Hematopoietic multipotent progenitor cell (in vitro differentiated cells): ENCODE results near the gene MORN3. TPM values are rescaled to one million over a fixed set of nuclear protein-coding genes. Genes with fewer than 3 reads are reported as not detected.
A peak's percentile ranks its signal among the peaks of the same experiment; 100 is the strongest.
"Not testable (repeated sequence)": the region's sequence is repeated elsewhere in the genome, so short reads cannot be mapped to it uniquely, and the experiment has no call there.

ENCODE experiments used
- DNase-seq, 3 donors: peaks; one replicate each; pipeline ENCODE4 v3.0.0-alpha.2; 2011 to 2015; ENCODE audit warnings: low read depth in 2 of 3, low spot score in 2 of 3
- total RNA-seq: library from RNA; depleted of rRNA; stranded (reverse); fragments of >200 nt; gene quantifications from one replicate; pipeline ENCODE4 v1.2.3, GENCODE V29; 2012

The MORN3 gene, protein sequence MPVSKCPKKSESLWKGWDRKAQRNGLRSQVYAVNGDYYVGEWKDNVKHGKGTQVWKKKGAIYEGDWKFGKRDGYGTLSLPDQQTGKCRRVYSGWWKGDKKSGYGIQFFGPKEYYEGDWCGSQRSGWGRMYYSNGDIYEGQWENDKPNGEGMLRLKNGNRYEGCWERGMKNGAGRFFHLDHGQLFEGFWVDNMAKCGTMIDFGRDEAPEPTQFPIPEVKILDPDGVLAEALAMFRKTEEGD
- total RNA-seq = 0.54 TPM

DNA sequence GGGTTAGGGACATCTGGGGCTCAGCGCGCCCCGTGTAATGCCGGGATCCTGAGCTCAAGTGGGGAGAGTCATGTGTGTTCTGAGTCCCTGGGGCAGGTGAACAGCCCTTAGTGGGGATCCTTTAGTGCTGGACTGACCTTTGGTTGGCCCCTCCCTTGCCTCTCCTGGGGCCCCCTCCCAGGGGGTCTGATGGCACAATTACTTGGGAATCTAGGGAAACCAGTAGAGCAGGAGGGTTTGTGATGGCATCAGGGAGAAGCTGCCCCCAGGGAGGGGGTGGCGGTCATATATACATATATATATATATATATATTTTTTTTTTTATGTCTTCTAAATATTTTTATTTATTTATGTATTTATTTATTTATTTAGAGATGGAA, at the start of gene MORN3:
MORN3 (minus strand) TSS at position 134 of the 380 bp plus-strand sequence. CDS start 171 bp downstream, outside the sequence.
- DNase-seq = no peak

DNA sequence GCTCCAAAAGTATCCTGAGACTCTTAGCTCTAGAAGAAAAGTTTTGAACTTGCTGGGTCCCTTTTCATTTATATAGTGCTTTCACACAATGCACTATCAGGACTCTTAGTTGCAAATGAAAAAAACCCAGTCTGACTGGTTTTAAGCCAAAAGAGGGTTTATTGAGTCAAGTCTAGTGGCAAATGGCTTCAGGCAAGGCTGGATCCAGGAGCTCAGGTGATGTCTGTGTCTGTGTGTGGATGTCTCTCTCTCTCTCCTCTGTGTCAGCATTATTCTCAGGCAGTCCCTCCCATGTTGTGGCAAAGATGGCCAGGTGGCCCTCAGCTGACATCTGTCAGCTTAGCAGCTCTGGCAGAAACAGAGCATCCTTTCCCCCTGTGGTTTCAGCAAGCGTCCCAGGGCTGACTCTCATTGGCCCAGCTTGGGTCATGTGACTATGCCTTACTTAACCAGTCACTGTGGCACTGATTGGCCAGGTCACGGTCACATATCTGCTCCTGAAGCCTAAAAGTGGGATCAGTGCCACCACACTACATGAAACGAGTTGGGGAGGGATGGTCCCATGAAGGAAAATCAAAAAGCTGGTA, 49.3 kb upstream of the MORN3 start:
- DNase-seq = no peak

DNA sequence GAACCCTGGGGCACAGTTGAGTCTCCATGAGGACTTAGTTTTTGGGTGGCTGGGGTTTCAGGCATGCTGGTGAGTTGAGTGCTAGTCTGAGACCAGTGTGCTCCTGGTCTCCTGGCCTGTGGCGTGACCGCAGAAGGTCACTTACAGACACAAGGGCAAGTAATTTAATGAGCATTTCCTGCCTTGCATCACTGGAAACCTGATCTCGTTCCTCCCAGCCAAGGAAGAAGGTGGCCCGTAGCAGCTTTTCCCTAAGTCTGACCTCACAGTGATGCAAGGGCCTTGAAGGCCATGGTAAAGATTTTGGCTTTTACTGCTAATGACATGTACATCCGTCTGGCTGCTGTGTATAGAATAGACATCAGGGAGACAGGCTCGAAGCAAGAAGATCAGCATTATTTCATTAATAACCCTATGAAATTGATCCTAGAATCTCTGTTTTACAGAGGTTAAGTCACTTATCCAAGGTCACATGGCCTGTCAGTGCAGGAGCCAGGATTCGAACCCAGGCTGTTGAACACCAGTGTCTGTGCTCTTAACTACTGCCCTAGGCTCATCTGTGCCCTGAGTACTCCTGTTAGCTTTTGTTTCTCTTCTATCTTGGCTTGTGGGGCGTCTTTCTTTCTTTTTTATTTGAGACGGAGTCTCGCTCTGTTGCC, 47.7 kb upstream of the MORN3 start:
- DNase-seq = no peak

DNA sequence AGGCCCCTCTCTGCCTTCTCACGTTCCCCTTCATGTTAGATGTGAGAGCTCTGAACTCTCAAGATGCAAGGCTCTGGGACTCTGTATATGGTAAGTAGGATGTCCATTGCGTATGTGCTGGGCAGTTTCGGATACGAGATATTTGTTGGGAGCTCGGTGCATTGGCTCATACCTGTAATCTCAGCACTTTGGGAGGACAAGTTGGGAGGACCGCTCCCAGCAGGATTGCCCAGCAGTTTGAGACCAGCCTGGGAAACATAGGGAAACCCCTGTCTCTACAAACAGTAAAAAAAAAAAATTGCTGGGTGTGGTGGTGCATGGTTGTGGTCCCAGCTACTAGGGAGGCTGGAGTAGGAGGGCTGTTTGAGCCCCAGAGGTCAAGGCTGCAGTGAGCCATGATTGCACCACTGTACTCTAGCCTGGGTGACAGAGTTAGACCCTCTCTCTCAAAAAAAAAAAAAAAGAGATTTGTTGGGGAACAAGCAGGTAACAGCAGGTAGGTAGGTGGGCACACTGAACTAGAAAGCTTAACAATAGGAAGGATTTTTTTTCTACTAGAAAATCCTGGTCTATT, 46.5 kb upstream of the MORN3 start:
- DNase-seq = no peak

DNA sequence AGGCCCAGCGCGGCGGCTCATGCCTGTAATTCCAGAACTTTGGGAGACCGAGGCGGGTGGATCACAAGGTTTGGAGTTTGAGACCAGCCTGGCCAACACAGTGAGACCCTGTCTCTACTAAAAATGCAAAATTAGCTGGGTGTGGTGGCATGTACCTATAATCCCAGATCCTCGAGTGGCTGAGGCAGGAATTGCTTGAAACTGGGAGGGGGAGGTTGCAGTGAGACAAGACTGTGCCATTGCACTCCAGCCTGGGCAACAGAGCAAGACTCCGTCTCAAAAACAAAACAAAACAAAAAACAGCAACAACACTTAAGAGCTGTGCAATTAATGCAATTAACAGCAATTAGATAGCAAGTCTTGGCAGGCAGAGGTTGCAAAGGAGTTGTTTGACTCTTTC, 45.6 kb upstream of the MORN3 start:
- DNase-seq = not testable (repeated sequence)

DNA sequence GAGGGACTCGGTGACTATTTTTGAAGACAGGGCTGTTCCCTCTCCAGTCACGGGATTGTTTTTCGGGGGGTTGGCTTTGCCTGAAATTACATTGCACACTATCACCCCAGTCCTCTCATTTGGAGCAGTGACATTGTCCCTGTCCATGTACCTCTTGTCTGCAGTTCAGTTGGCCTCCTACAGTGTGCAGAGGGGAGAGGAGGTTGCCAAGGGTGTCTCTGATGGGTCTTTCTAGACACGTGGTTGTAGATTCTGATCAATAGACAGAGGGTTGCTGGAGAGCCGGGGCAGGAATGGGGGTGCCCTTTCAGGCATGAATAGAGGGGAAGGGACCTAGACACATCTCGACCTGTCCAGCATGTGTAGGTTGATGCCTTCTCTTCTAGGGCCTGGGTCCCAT, 44.3 kb upstream of the MORN3 start:
- DNase-seq = no peak

DNA sequence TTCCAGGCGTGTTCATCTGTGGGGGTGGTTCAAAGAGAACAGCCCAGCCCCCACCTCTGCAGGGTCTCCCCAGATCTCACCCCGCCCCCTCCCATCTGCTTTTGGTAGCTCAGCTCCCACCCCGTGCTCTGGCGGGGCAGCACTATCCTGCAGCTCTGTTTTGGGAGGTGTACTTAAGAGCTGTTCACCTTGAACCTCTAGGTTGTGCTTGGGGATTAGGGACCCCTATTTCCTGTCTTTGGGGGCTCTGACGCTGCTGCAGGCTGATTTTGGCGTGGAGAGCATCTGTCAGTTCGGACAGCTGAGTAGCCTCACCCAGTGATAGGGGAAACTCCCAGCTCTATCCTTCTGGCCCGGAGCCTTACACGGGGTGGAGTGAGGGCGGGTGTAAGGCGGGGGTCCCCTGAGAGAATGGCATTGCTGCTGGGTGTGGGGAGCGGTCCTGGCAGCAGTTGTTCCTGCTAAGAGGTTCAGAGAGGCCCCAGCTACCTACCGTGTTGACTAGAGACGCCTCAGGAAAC, 43.9 kb upstream of the MORN3 start:
- no peak for DNase-seq

DNA sequence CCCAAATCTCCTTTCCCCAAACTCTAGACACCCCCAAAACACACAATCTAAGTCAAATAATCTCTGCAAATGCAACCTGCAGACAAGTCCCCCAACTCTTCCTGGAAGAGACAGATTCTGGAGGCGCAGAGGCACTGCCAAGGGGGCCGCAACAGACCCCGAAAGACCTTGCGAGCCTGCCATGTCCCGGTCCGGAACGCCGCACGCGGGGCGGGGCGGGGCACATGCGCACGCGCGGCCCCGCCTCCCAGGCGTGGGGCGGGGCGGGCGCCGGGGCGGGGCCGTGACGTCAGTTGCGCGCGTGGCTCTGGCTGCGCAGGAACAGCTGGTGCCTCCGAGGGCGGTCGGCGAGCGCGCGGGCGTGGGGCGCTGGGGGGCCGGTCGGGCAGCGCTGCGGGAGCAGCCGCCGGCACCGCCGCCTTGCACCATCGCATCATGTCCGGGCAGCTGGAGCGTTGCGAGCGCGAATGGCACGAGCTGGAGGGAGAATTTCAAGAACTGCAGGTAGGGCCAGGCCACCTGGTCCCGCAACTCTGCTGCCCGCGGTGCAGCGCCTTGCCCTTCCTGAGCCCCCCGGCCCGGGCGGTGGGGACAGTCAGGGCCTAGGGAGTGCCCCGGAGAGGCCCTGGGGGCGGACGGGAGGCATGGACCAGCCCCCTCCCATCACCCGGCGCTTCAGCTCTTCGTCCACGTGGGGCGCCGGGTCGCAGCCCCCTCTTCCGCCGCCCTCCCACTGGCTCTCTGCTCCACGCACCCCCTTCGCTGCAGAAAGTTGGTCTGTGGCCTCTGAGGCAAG, 43.2 kb upstream of the MORN3 start, which contains the start of gene TMEM120B:
TMEM120B (plus strand) TSS at position 292 of the 796 bp plus-strand sequence; CDS start at position 436, 144 bp downstream.
- DNase-seq = peak; percentile 79 to 83 (median 82)

DNA sequence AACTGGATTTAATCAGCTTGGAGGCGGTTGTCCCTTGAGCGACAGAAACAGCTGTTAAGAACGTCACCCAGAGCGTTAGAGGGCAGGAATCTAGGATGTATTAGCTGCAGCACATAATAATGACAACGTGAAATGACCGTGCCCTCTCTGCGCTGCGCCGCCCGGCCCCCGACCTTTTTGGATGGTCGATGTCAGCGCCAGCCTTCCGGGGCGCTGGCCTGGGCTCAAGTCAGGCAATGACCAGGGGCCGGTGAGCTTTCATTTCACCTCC, 42.7 kb upstream of the MORN3 start:
- peak; percentile 28 to 55 (median 33) for DNase-seq

DNA sequence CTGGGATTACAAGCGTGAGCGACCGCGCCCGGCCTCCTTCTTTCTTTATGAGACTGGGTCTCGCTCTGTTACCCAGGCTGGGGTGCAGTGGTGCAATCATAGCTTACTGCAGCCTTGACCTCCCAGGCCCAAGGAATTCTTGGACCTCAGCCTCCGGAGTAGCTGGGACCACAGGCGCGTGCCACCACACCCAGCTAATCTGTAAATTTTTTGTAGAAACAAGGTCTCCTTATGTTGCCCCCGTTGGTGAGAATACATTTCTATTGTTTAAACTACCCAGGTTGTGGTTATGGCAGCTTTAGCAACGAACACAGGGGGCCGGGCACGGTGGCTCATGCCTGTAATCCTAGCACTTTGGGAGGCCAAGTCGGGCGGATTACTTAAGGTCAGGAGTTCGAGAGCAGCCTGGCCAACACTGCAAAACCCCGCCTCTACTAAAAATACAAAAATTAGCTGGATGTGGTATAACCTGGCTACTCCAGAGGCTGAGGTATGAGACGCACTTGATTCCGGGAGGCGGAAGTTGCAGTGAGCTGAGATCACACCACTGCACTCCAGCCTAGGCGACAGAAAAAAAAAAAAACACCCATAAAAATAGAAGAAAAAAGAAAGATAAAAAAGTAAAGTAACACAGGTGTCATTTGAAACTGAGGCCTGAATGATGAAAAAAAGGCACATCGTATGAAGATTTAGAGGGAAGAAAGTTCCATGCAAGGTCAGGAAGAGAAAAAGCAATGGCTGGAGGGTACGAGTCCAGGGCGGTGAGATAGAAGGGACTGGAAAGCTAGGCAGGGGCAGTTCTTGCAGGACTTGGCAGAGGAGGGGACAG, 42.1 kb upstream of the MORN3 start:
- DNase-seq = no peak

DNA sequence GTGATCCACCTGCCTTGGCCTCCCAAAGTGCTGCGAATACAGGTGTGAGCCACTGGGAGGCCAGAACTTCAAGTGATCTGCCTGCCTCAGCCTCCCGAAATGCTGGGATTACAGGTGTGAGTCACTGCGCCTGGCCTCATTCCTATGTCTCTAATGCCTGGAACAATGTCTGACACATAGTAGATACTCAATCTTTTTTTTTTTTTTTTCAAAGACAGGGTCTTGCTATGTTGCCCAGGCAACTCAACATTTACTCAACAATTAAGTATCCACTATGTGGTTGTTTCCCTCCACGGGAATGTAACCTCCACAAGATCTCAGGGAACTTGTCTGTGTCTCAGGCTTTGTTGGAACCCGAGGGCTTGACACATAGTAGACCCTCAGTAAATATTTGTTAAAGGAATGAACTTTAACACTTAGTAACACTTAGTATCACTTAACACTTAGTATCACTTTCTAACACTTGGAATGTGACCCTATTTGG, 40.1 kb upstream of the MORN3 start:
- DNase-seq = no peak

DNA sequence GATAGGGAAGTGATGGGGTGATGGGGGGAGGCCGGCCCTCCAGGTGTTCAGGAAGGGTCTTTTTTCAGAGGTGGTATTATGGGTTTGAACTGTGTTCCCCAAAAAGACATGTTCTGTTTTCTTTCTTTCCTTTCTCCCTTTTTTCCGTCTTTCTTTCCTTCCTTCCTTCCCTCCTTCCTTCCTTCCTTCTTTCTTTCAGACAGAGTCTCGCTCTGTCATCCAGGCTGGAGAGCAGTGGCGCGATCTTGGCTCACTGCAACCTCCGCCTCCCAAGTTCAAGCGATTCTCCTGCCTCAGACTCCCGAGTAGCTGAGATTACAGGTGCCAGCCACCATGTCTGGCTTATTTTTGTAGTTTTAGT, 39.6 kb upstream of the MORN3 start:
- not testable (repeated sequence) for DNase-seq

DNA sequence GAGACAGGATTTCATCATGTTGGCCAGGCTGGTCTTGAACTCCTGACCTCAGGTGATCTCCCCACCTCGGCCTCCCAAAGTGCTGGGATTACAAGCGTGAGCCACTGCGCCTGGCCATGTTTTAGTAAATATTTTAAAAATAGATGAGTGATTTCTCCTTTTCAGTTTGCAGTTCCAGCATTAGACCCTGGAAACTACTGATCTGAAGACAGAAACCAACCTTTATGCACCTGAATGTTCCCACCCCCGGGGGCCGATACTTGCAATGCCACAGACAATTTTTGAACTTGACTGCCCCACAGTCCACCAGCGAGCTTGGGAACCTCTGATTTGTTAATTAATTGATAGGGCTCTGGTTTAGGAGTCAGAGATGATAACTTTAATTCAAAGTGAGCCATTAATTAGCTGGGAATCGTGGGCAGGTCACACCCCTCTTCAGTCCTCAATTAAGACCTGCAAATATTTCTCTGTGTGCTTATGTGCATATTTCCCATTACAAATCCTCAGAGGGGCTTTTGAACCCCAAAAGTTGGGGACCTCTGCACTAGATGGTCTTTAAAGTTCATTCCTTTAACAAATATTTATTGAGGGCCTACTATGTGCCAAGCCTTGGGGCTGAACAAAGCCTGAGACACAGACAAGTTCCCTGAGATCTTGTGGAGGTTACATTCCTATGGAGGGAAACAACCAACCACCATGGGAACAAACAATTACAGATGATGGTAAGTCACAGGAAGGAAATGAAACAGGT, 39.0 kb upstream of the MORN3 start:
- DNase-seq = peak in 1 of 3 donors; percentile 46

DNA sequence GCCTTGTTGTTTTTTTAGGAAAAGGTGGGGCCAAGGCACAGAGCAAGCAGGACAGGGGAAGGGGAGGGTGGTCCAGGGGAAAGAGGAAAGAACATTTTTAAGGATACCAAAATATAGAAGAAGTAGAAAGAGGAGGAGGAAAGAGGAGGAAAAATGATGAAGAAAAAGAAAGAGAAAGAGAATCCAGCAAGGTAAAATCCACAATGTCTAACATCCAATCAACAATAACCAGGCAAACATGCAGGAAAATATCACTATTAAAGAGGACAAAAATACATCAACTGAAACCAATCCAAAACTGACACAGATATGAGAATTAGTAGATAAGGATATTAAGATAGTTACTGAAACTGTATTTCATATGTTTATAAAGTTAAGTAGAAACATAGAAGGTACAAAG, 36.1 kb upstream of the MORN3 start:
- no peak for DNase-seq

DNA sequence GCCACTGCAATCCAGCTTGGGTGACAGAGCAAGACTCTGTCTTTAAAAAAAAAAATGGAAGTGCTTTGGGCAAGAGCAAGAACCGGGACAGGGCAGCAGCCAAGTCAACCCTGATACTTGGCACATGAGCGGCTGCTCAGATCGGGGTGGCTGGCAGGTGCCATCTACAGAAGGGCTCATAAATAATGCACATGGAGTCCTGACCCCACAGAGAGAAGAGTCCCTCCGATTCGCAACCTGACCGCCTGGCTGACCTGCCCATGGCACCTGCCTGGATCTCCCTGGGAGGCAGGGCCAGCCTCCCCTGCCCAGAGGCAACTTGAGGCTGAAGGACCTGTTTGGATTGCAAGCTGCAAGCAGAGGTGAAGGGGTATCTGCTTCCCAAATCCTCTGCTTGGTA, 33.5 kb upstream of the MORN3 start:
- no peak for DNase-seq

DNA sequence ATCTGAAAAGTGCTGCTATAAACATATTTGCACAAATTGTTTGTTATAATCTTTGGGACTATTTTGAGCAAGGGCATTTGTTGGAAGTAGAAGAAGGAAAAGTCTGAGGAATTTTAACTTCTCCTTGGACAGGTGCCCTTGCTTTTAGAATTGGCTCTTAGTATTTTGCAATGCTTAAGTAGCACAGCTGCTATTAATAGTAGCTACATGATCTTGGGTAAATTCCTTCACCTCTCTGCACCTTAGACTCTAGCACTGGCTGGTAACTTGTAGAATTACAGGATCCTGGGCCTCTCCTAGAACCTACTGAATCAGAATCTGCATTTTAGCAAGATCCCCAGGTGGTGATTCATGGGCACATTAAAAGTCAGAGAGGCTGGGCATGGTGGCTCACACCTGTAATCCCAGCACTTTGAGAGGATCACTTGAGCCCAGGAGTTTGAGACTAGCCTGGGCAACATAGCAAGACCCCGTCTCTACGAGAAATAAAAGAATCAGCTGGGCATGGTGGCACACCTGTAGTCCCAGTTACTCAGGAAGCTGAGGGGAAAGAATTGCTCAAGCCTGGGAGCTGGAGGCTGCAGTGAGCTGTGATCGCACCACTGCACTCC, 32.3 kb upstream of the MORN3 start:
- no peak for DNase-seq

DNA sequence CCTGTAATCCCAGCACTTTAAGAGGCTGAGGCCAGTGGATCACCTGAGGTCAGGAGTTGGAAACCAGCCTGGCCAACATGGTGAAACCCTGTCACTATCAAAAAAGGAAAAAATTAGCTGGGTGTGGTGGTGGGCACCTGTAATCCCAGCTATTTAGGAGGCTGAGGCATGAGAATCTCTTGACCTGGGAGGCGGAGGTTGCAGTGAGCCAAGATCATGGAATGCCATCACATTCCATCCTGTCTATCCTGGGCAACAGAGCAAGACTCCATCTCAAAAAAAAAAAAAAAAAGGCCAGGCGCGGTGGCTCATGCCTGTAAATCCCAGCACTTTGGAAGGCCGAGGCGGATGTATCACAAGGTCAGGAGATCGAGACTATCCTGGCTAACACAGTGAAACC, 28.4 kb upstream of the MORN3 start:
- DNase-seq = not testable (repeated sequence)

DNA sequence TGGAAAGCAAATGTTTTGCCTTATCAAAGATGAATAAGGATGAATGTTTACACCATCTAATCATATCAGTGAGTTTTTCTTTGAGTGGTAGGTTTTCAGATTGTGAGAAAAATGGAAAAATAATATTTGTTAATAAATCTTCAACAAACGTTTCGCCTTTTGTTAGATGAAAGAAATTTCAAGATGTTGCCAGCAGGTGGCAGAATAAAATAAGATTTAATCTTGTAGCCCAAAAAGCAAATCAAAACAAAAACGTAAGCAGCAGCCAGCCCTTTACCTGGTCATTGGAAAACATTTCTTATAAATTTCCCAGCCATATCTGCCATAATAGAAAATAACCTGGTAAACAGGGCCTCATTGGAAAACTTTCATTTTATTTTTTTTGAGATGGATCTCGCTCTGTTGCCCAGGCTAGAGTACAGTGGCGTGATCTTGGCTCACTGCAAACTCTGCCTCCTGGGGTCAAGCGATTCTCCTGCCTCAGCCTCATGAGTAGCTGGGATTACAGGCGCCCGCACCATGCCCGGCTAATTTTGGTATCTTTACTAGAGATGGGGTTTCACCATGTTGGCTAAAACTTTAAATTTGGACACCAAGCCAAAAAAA, 27.7 kb upstream of the MORN3 start:
- DNase-seq = peak in 2 of 3 donors; percentile 37 to 77
